Heart left ventricle (tissue), 16 donors: ENCODE data around the gene GATAD2A. TPM values are rescaled to one million over a fixed set of nuclear protein-coding genes. Genes with fewer than 3 reads are reported as not detected.

Experiments
- ATAC-seq, 4 donors: fragments of 200-7000 bp; cut with Tn5 transposase; one replicate each; pipeline ENCODE4 v1.9.1; 2020 to 2022; ENCODE audit warnings: moderate library complexity in 4 of 4, mild to moderate bottlenecking in 3 of 4, moderate number of reproducible peaks in 1 of 4
- DNase-seq, 5 donors: peaks; one replicate each; pipeline ENCODE4 v3.0.0-alpha.2; 2020
- H3K27ac ChIP-seq, 12 donors: fragments of 200-600 bp; sonication (generic) in 4 of 12; one replicate each; pipeline versions ENCODE4 v1.5.0 to v1.8.0; 2016 to 2022; ENCODE audit warnings: mild to moderate bottlenecking in 2 of 12
- H3K27me3 ChIP-seq, 9 donors: fragments of 200-600 bp; sonication (generic) in 2 of 9; one replicate each; pipeline versions ENCODE4 v1.5.1 to v1.8.0; 2016 to 2022; ENCODE audit warnings: mild to moderate bottlenecking in 3 of 9
- H3K36me3 ChIP-seq, 9 donors: fragments of 200-600 bp; sonication (generic) in 2 of 9; one replicate each; pipeline versions ENCODE4 v1.5.0 to v1.8.0; 2018 to 2022; ENCODE audit warnings: mild to moderate bottlenecking in 2 of 9
- H3K4me1 ChIP-seq, 12 donors: fragments of 200-600 bp; sonication (generic) in 4 of 12; one replicate each; pipeline versions ENCODE4 v1.5.0 to v1.8.0; 2016 to 2022; ENCODE audit warnings: mild to moderate bottlenecking in 3 of 12
- H3K4me3 ChIP-seq, 12 donors: fragments of 200-600 bp; sonication (generic) in 4 of 12; one replicate each; pipeline versions ENCODE4 v1.5.0 to v1.8.0; 2017 to 2022; ENCODE audit warnings: mild to moderate bottlenecking in 9 of 12, moderate library complexity in 4 of 12
- H3K9me3 ChIP-seq, 12 donors: fragments of 200-600 bp; sonication (generic) in 4 of 12; one replicate each; pipeline versions ENCODE4 v1.5.0 to v1.8.0; 2016 to 2022; ENCODE audit warnings: mild to moderate bottlenecking in 1 of 12
- POLR2A ChIP-seq, 2 donors: fragments of 450-650 bp; IDR thresholded peaks; one replicate each; pipeline ENCODE4 v1.6.1; 2017; ENCODE audit warnings: antibody characterized with exemption in 2 of 2, mild to moderate bottlenecking in 2 of 2, moderate library complexity in 2 of 2
- WGBS, 4 donors: extraction: QIAGEN DNeasy Blood & Tissue Kit in 2 of 4; methylation state at CpG; one replicate each; pipeline versions ENCODE4 v1.1.5 to v1.1.7; 2013 to 2018; 5-methylcytosine and 5-hydroxymethylcytosine counted together
- intact Hi-C, 10 donors: fragments of 100-400 bp; cut with DNase I; formaldehyde crosslinking; loops; one replicate each; pipeline versions ENCODE4 v1.11.1 to v1.14.2; 2022
- polyA plus RNA-seq, 2 donors: library from polyadenylated mRNA; stranded (reverse); fragments of 200-250 nt; gene quantifications; one replicate each; pipeline ENCODE4 v1.2.3, GENCODE V29; 2013
- total RNA-seq, 9 donors: library from RNA; depleted of rRNA in 2 of 9; stranded (reverse); fragments of >200 nt in 2 of 9; fragmentation: NEBNext Ultra II Directional in 3 of 9; extraction: Animal tissue kit (Norgen Biotek cat#: 25700) in 3 of 9; gene quantifications; one replicate each; pipeline versions ENCODE4 v1.1.0 to v1.2.4, GENCODE V29; 2016 to 2023
- TF ChIP-seq, protein P1 (sequence below), 12 donors: fragments of 200-600 bp; sonication (generic) in 4 of 12; IDR thresholded peaks; one replicate each; pipeline versions ENCODE4 v1.5.0 to v1.8.0; 2018 to 2022; ENCODE audit warnings: antibody characterized with exemption in 12 of 12, mild to moderate bottlenecking in 5 of 12
- donor health status: ischemic (EF 13 %, LVEDD 7.1; RV severe dilation, severe dysfunction).
- donor health status: healthy with polysubstance abuse.
- donor health status: DM: no; HTN: yes; CAD: no.
- donor health status: DM: no; HTN: no; CAD: no.
- donor health status: ischemic (EF 25% LVEDD 6.9; RV normal size, moderate dysfunction).
- donor health status: ischemic (EF 25% LVEDD 5.7; RV mildly dilated, moderate dysfunction).
- donor health status: healthy.
- donor health status: DM: yes; HTN: yes; CAD: no.
- donor health status: ischemic (EF 35%, LVEDD 5.7; RV mildly dilated, moderate dysfunction).
- donor health status: nonischemic (EF 11% LVEDD 7.7; RV severe dilation, severe dysfunction).
- donor health status: DM: yes; HTN: yes; CAD: no.
- donor health status: PGD.
- donor health status: ischemic (EF 29% LVEDD 5.4; RV normal size, mild dysfunction).
- donor health status: nonischemic (EF 23%, LVEDD 6.1; RV moderate dilation, normal function).

Gene GATAD2A
- total and polyA plus RNA-seq, 11 donors, result 7.5 to 49.5 (median 30.5) TPM

- intact Hi-C loops, result no loop called here
- WGBS, 4 donors, result 66 to 74% (median 73%) methylated on average over 17 to 21 of the region's 21 CpGs
- no peak for TF ChIP-seq POLR2A (IDR thresholded peaks at IDR 0.05)
- TF ChIP-seq, protein P1, sequence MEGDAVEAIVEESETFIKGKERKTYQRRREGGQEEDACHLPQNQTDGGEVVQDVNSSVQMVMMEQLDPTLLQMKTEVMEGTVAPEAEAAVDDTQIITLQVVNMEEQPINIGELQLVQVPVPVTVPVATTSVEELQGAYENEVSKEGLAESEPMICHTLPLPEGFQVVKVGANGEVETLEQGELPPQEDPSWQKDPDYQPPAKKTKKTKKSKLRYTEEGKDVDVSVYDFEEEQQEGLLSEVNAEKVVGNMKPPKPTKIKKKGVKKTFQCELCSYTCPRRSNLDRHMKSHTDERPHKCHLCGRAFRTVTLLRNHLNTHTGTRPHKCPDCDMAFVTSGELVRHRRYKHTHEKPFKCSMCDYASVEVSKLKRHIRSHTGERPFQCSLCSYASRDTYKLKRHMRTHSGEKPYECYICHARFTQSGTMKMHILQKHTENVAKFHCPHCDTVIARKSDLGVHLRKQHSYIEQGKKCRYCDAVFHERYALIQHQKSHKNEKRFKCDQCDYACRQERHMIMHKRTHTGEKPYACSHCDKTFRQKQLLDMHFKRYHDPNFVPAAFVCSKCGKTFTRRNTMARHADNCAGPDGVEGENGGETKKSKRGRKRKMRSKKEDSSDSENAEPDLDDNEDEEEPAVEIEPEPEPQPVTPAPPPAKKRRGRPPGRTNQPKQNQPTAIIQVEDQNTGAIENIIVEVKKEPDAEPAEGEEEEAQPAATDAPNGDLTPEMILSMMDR (IDR thresholded peaks at IDR 0.05), result no peak
- H3K9me3 ChIP-seq, result no peaks in the 10 kb centered on the region
- peaks cover 0 to 47% (median 10%) of the 10 kb centered on the region in 12 donors for H3K4me1 ChIP-seq
- ATAC-seq (peak in 2 of 4 donors; percentile 11 to 42), DNase-seq (no peak)
- peaks cover 0 to 24% (median 0%) of the 10 kb centered on the region in 9 donors for H3K36me3 ChIP-seq
- H3K27ac ChIP-seq, result peak overlapping the region in 1 of 12 donors; percentile 48
- H3K27me3 ChIP-seq, result no peaks in the 10 kb centered on the region
- H3K4me3 ChIP-seq, result no peak overlapping the region
These were observed 69.7 kb downstream of the GATAD2A start for GRCh38 chr19:19475015-19475765.

GRCh38 chr19:19475849-19476828, 70.7 kb downstream of the GATAD2A start:
- intact Hi-C loops, result no loop called here
- ATAC-seq, result peak in 2 of 4 donors; percentile 31 to 40
- H3K4me3 ChIP-seq, result no peak overlapping the region
- no peaks in the 10 kb centered on the region for H3K9me3 ChIP-seq
- H3K36me3 ChIP-seq, result peaks cover 0 to 33% (median 0%) of the 10 kb centered on the region in 9 donors
- TF ChIP-seq, protein P1 (IDR thresholded peaks at IDR 0.05), result peak in 10 of 12 donors; percentile 12 to 51 (median 30)
- TF ChIP-seq POLR2A (IDR thresholded peaks at IDR 0.05), result no peak
- H3K4me1 ChIP-seq, result peaks cover 0 to 43% (median 10%) of the 10 kb centered on the region in 12 donors
- DNase-seq, result no peak
- H3K27ac ChIP-seq, result peak overlapping the region in 1 of 12 donors; percentile 48
- WGBS, 4 donors, result 74 to 79% (median 76%) methylated on average over 19 of the region's 19 CpGs
- no peaks in the 10 kb centered on the region for H3K27me3 ChIP-seq

DNA sequence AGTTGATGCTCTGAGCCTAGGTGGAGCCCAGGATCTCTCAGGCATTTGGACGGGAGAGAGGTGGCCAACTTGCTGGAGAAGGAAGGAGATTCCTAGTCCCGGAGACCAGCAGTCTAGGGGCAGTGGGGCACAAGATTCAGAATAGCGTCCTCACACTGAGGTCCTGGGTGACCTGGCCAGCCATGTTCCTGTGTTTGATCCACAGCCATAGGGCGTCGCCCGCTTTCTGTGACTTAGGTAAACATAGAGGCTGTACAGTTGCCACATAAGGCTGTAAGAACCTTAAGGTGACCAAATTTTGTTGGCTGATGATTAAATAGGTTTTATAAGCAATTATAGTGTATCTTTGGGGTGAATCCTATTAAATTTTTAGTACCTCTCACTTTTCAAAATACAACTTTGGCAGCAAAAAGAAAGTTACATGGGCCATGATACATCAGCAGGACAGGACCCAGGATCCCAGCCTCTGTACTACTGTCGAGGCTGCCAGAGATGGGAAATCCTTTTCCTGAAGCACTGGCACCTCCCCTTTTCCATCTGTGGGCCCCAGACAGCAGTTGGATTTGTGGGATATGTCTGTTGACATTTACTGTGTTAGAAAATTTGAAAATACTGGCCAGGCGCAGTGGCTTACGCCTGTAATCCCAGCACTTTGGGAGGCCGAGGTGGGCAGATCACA, 72.4 kb downstream of the GATAD2A start:
- H3K27me3 ChIP-seq, result no peaks in the 10 kb centered on the region
- no peaks in the 10 kb centered on the region for H3K9me3 ChIP-seq
- 87 to 90% (median 89%) methylated on average over 10 of the region's 10 CpGs for WGBS, 4 donors
- H3K4me3 ChIP-seq, result no peak overlapping the region
- peaks cover 0 to 42% (median 0%) of the 10 kb centered on the region in 9 donors for H3K36me3 ChIP-seq
- no peak for TF ChIP-seq POLR2A (IDR thresholded peaks at IDR 0.05)
- TF ChIP-seq, protein P1 (IDR thresholded peaks at IDR 0.05), result no peak
- intact Hi-C loops, result no loop called here
- ATAC-seq, result no peak
- H3K27ac ChIP-seq, result no peak overlapping the region
- peak in 1 of 5 donors; percentile 21 for DNase-seq
- H3K4me1 ChIP-seq, result peaks cover 0 to 34% (median 9%) of the 10 kb centered on the region in 12 donors
